ENCODE measurements around the gene FETUB. TPM values are rescaled to one million over a fixed set of nuclear protein-coding genes. Genes with fewer than 3 reads are reported as not detected.

The FETUB gene
- total RNA-seq, 4 donors from 2014 or later: not detected

- DNase-seq (no peak), ATAC-seq (no peak)
- in situ Hi-C loops (cut with MboI; ENCODE audit: low sequenced_read_pairs in 4 of 4): loop anchor here (25.0 kb wide), 1 partner anchor 557 kb away; no protein-coding TSS in a partner anchor
- H3K27ac ChIP-seq: no peak overlapping the region
- H3K36me3 ChIP-seq: no peaks in the 10 kb centered on the region
- no peak overlapping the region for H3K4me3 ChIP-seq
- TF ChIP-seq POLR2A (IDR thresholded peaks at IDR 0.05) (no peak), CTCF (IDR thresholded peaks at IDR 0.05 in 4 of 5, conservative IDR thresholded peaks at IDR 0.05 in 1 of 5) (no peak)
- no peaks in the 10 kb centered on the region for H3K4me1 ChIP-seq
- no peaks in the 10 kb centered on the region for H3K9me3 ChIP-seq
- H3K27me3 ChIP-seq: no peaks in the 10 kb centered on the region
- intact Hi-C loops (cut with DNase I; ENCODE audit: low total_unique reads): no loop called here
These were observed 35.1 kb upstream of the FETUB start for GRCh38 chr3:186605078-186605477.

- no peak for ATAC-seq
- in situ Hi-C loops (cut with MboI; ENCODE audit: low sequenced_read_pairs in 4 of 4): loop anchor here (25.0 kb wide), 1 partner anchor 556 kb away; no protein-coding TSS in a partner anchor
- intact Hi-C loops (cut with DNase I; ENCODE audit: low total_unique reads): no loop called here
- Histone ChIP-seq H3K4me3 (no peak overlapping the region), H3K9me3 (no peaks in the 10 kb centered on the region), H3K27ac (no peak overlapping the region), H3K27me3 (no peaks in the 10 kb centered on the region), H3K36me3 (no peaks in the 10 kb centered on the region), H3K4me1 (no peaks in the 10 kb centered on the region)
- no peak for TF ChIP-seq CTCF (IDR thresholded peaks at IDR 0.05 in 4 of 5, conservative IDR thresholded peaks at IDR 0.05 in 1 of 5)
- TF ChIP-seq POLR2A (IDR thresholded peaks at IDR 0.05): no peak
- no peak for DNase-seq
These were observed 34.3 kb upstream of the FETUB start for GRCh38 chr3:186605561-186606545.

- no peak overlapping the region for H3K27ac ChIP-seq
- TF ChIP-seq POLR2A (IDR thresholded peaks at IDR 0.05): no peak
- no peak for TF ChIP-seq CTCF (IDR thresholded peaks at IDR 0.05 in 4 of 5, conservative IDR thresholded peaks at IDR 0.05 in 1 of 5)
- no peaks in the 10 kb centered on the region for H3K36me3 ChIP-seq
- no peak overlapping the region for H3K4me3 ChIP-seq
- intact Hi-C loops (cut with DNase I; ENCODE audit: low total_unique reads): no loop called here
- DNase-seq (no peak), ATAC-seq (no peak)
- H3K4me1 ChIP-seq: no peaks in the 10 kb centered on the region
- no peaks in the 10 kb centered on the region for H3K27me3 ChIP-seq
- no peaks in the 10 kb centered on the region for H3K9me3 ChIP-seq
- in situ Hi-C loops (cut with MboI; ENCODE audit: low sequenced_read_pairs in 4 of 4): loop anchor here (25.0 kb wide), 1 partner anchor 554 kb away; no protein-coding TSS in a partner anchor
These were observed 31.5 kb upstream of the FETUB start for GRCh38 chr3:186608624-186609215.

GRCh38 chr3:186609247-186609868 is 30.8 kb upstream of the FETUB start:
- in situ Hi-C loops (cut with MboI; ENCODE audit: low sequenced_read_pairs in 4 of 4): loop anchor here (25.0 kb wide), 1 partner anchor 553 kb away; no protein-coding TSS in a partner anchor
- intact Hi-C loops (cut with DNase I; ENCODE audit: low total_unique reads): no loop called here
- no peaks in the 10 kb centered on the region for H3K9me3 ChIP-seq
- TF ChIP-seq CTCF (IDR thresholded peaks at IDR 0.05 in 4 of 5, conservative IDR thresholded peaks at IDR 0.05 in 1 of 5) (no peak), POLR2A (IDR thresholded peaks at IDR 0.05) (no peak)
- H3K36me3 ChIP-seq: no peaks in the 10 kb centered on the region
- DNase-seq: no peak
- H3K27me3 ChIP-seq: no peaks in the 10 kb centered on the region
- H3K27ac ChIP-seq: no peak overlapping the region
- no peak overlapping the region for H3K4me3 ChIP-seq
- no peaks in the 10 kb centered on the region for H3K4me1 ChIP-seq
- ATAC-seq: no peak
